Tibial nerve (tissue), 3 donors: ENCODE measurements around the gene MOSMO.

Experiments used
- POLR2A ChIP-seq, 2 donors: fragments of 450-650 bp; IDR thresholded peaks; one replicate each; pipeline ENCODE4 v1.6.1; 2017; ENCODE audit warnings: antibody characterized with exemption in 2 of 2, mild to moderate bottlenecking in 2 of 2, moderate library complexity in 2 of 2
- TF ChIP-seq, protein P1 (sequence below), 5 experiments: fragments of 200-600 bp in 3 of 5; fragments of 450-650 bp in 2 of 5; sonication (generic) in 3 of 5; IDR thresholded peaks; one replicate each; pipeline ENCODE4 v1.5.1; 2016 to 2019; ENCODE audit warnings: antibody characterized with exemption in 5 of 5, mild to moderate bottlenecking in 3 of 5, moderate library complexity in 2 of 5

GRCh38 chr16:22023505-22023904, 15.6 kb downstream of the MOSMO start:
- TF ChIP-seq, protein P1, sequence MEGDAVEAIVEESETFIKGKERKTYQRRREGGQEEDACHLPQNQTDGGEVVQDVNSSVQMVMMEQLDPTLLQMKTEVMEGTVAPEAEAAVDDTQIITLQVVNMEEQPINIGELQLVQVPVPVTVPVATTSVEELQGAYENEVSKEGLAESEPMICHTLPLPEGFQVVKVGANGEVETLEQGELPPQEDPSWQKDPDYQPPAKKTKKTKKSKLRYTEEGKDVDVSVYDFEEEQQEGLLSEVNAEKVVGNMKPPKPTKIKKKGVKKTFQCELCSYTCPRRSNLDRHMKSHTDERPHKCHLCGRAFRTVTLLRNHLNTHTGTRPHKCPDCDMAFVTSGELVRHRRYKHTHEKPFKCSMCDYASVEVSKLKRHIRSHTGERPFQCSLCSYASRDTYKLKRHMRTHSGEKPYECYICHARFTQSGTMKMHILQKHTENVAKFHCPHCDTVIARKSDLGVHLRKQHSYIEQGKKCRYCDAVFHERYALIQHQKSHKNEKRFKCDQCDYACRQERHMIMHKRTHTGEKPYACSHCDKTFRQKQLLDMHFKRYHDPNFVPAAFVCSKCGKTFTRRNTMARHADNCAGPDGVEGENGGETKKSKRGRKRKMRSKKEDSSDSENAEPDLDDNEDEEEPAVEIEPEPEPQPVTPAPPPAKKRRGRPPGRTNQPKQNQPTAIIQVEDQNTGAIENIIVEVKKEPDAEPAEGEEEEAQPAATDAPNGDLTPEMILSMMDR (IDR thresholded peaks at IDR 0.05), result no peak
- TF ChIP-seq POLR2A (IDR thresholded peaks at IDR 0.05), result no peak
